Suprapubic skin (tissue), 4 donors: ENCODE measurements around the gene PMPCA. TPM values are rescaled to one million over a fixed set of nuclear protein-coding genes. Genes with fewer than 3 reads are reported as not detected.

Experiments
- DNase-seq, 2 donors: peaks; one replicate each; pipeline ENCODE4 v3.0.0-alpha.2; 2019; ENCODE audit warnings: low spot score in 2 of 2
- H3K27ac ChIP-seq: fragments of 200-600 bp; sonication (generic); one replicate; pipeline ENCODE4 v1.5.1; 2019
- H3K27me3 ChIP-seq: fragments of 200-600 bp; sonication (generic); one replicate; pipeline ENCODE4 v1.5.1; 2019
- H3K36me3 ChIP-seq: fragments of 200-600 bp; sonication (generic); one replicate; pipeline ENCODE4 v1.5.1; 2019
- H3K4me1 ChIP-seq: fragments of 200-600 bp; sonication (generic); one replicate; pipeline ENCODE4 v1.5.1; 2019
- H3K4me3 ChIP-seq: fragments of 200-600 bp; sonication (generic); one replicate; pipeline ENCODE4 v1.5.1; 2019; ENCODE audit warnings: mild to moderate bottlenecking
- H3K9me3 ChIP-seq: fragments of 200-600 bp; sonication (generic); one replicate; pipeline ENCODE4 v1.5.1; 2019
- EP300 ChIP-seq: sonication (generic); formaldehyde crosslinking; IDR thresholded peaks from one replicate; pipeline ENCODE4 v1.6.1; 2017; ENCODE audit warnings: antibody characterized with exemption
- POLR2A ChIP-seq, 2 donors: fragments of 450-650 bp; IDR thresholded peaks; one replicate each; pipeline ENCODE4 v1.6.1; 2017; ENCODE audit warnings: antibody characterized with exemption in 2 of 2, mild to moderate bottlenecking in 2 of 2, moderate library complexity in 2 of 2
- POLR2AphosphoS5 ChIP-seq, 3 donors: sonication (generic); formaldehyde crosslinking; IDR thresholded peaks; one replicate each; pipeline ENCODE4 v1.6.1; 2017; ENCODE audit warnings: antibody characterized with exemption in 3 of 3
- whole genome bisulfite sequencing: methylation state at CpG from one replicate; pipeline ENCODE4 v1.1.5; 2018; 5-methylcytosine and 5-hydroxymethylcytosine counted together
- total RNA-seq, 4 donors: library from RNA; depleted of rRNA; stranded (reverse); fragments of >200 nt; gene quantifications; one replicate each; pipeline ENCODE4 v1.1.0, GENCODE V29; 2016
- TF ChIP-seq, protein P1 (sequence below), 2 donors: fragments of 200-600 bp in 1 of 2; fragments of 450-650 bp in 1 of 2; sonication (generic) in 1 of 2; IDR thresholded peaks; one replicate each; pipeline ENCODE4 v1.5.1; 2016 to 2019; ENCODE audit warnings: antibody characterized with exemption in 2 of 2, mild to moderate bottlenecking in 1 of 2, moderate library complexity in 1 of 2

PMPCA gene
- total RNA-seq, 4 donors from 2014 or later = 44.1 to 65.8 (median 63.5) TPM

DNA sequence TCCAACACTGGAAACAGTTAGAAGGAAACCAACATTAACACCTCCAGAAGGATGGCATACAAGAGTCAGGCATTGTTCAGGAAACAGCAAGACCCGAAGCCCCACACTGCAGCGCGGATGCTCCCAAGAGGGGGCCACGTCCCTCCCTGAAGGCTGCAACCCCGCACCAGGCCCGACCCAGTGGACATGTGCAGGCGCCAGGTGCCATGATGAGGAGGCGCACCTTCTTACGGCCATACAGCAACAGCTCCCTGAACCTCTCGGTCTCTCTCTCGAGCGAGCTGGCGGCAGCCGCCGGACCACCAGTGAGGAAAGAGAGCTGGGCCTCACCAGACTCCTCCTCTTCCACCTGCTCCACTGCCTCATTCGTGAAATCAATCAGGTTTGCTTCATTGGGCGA lies 52.2 kb downstream of the PMPCA start:
- Histone ChIP-seq H3K9me3 (no peaks in the 10 kb centered on the region), H3K4me1 (no peaks in the 10 kb centered on the region), H3K27ac (no peak overlapping the region), H3K27me3 (no peaks in the 10 kb centered on the region), H3K4me3 (no peak overlapping the region), H3K36me3 (peaks cover 100% of the 10 kb centered on the region)
- 94% methylated on average over 14 of the region's 17 CpGs for WGBS
- TF ChIP-seq POLR2A (IDR thresholded peaks at IDR 0.05) (no peak), EP300 (no peak)
- TF ChIP-seq, protein P1, sequence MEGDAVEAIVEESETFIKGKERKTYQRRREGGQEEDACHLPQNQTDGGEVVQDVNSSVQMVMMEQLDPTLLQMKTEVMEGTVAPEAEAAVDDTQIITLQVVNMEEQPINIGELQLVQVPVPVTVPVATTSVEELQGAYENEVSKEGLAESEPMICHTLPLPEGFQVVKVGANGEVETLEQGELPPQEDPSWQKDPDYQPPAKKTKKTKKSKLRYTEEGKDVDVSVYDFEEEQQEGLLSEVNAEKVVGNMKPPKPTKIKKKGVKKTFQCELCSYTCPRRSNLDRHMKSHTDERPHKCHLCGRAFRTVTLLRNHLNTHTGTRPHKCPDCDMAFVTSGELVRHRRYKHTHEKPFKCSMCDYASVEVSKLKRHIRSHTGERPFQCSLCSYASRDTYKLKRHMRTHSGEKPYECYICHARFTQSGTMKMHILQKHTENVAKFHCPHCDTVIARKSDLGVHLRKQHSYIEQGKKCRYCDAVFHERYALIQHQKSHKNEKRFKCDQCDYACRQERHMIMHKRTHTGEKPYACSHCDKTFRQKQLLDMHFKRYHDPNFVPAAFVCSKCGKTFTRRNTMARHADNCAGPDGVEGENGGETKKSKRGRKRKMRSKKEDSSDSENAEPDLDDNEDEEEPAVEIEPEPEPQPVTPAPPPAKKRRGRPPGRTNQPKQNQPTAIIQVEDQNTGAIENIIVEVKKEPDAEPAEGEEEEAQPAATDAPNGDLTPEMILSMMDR (IDR thresholded peaks at IDR 0.05) = no peak
- no peak for DNase-seq

DNA sequence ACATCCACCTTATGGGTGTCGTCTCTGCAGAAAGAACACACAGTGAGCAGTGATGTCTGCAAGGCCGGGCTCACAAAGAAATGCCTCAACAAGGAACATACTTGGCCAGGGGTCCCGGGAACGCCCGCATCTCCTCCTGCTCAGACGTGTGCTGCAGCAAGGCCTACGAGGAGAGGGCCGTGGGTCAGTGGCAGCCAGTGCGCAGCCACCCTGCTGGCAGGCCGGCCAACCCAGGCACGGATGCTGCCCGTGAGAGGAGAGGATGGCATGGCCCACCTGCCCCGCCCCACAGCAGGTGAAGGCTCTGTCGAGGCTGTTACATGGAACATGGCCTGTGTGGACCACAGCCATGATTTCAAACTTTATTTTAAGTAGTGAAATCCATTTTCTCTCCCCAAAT lies 53.1 kb downstream of the PMPCA start:
- 91% methylated on average over 13 of the region's 14 CpGs for WGBS
- H3K36me3 ChIP-seq = peaks cover 99% of the 10 kb centered on the region
- no peaks in the 10 kb centered on the region for H3K4me1 ChIP-seq

DNA sequence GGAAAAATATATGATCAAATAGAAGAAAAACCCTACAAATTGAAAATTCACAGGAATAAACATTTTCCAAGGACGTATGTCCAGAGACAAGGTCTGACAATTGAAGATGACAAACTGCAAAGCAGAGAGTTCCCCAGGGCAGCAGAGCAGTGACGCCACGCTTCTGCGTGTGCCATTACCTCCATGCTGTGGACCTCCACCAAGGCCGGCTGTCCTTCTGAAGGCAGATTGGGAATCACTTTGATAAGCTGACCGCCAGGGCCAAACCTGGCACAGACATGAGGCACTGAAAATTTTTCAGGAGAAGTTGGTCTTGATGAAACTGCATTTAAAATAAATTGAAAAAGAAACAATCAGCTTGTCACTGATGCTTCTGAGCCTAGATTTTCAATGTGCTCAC lies 53.8 kb downstream of the PMPCA start:
- Histone ChIP-seq H3K4me1 (no peaks in the 10 kb centered on the region), H3K9me3 (no peaks in the 10 kb centered on the region), H3K36me3 (peaks cover 98% of the 10 kb centered on the region), H3K27me3 (no peaks in the 10 kb centered on the region), H3K4me3 (no peak overlapping the region), H3K27ac (no peak overlapping the region)
- DNase-seq = no peak
- WGBS = 94% methylated on average over 6 of the region's 6 CpGs
- TF ChIP-seq POLR2AphosphoS5 (IDR thresholded peaks at IDR 0.05) (no peak), POLR2A (IDR thresholded peaks at IDR 0.05) (no peak), EP300 (no peak)
- TF ChIP-seq, protein P1 (IDR thresholded peaks at IDR 0.05) = no peak

More for the DNA sequence above, 53.1 kb downstream of the PMPCA start:
- Histone ChIP-seq H3K27me3 (no peaks in the 10 kb centered on the region), H3K27ac (no peak overlapping the region), H3K4me3 (no peak overlapping the region), H3K9me3 (no peaks in the 10 kb centered on the region)
- TF ChIP-seq POLR2AphosphoS5 (IDR thresholded peaks at IDR 0.05) = no peak
- no peak for TF ChIP-seq EP300
- TF ChIP-seq, protein P1 (IDR thresholded peaks at IDR 0.05) = no peak
- TF ChIP-seq POLR2A (IDR thresholded peaks at IDR 0.05) = no peak
- DNase-seq = no peak

DNA sequence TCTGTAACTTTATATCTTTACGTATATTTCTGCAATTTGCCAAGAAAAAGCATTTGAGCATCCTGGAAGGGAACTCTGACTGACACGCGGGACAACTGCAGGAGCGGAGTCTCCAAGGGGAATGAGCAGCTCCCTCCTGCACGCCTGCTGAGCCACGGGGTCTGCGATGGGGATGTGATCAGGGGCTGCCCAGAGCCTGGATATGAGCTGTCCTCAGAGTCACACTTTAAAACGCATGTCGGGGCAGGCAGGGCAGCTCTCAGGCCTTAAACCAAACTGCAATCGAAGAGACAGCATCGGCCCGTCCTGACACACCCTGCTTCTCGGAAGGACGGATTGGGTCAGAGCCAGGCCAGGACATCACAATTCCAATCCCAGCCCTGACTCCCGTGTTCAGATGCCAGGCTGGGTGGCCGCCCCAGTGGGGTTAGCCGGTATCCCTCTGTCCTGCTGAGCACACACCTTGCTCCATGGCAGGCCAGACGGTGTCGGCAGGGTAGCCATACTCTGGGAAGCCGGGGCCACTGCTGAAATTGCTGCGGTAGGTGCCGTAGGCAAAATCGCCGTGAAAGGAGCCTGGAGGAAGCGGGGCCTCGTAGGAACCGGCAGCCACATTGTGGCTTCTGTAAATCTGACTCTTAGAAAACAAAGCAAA lies 55.2 kb downstream of the PMPCA start:
- Histone ChIP-seq H3K4me3 (no peak overlapping the region), H3K27ac (no peak overlapping the region), H3K4me1 (no peaks in the 10 kb centered on the region), H3K27me3 (no peaks in the 10 kb centered on the region), H3K9me3 (no peaks in the 10 kb centered on the region), H3K36me3 (peaks cover 98% of the 10 kb centered on the region)
- DNase-seq = peak; percentile 55 to 77
- TF ChIP-seq, protein P1 (IDR thresholded peaks at IDR 0.05) = no peak
- TF ChIP-seq POLR2A (IDR thresholded peaks at IDR 0.05) (no peak), EP300 (no peak), POLR2AphosphoS5 (IDR thresholded peaks at IDR 0.05) (no peak)
- 89% methylated on average over 27 of the region's 27 CpGs for WGBS

DNA sequence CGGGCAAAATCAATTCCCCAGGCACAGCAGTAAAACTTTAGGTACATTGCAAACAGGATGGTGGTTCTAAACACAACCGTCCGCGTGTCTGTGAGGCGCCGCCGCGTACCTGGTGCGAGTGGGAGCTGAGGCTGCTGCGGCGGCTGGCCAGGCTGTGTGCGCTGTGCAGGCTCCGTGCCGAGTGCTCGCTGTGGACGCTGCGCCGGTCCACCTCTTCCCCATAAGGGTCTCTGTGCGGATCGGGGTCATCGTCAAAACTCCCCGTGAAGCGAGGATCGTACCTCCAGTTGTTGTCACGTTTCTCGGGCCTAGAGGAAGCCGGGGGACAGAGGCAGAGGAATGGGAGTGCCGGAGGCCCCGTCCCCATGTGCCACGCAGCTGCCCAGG lies 55.7 kb downstream of the PMPCA start:
- H3K27me3 ChIP-seq = no peaks in the 10 kb centered on the region
- no peaks in the 10 kb centered on the region for H3K9me3 ChIP-seq

More for the DNA sequence above, 55.7 kb downstream of the PMPCA start:
- WGBS = 97% methylated on average over 18 of the region's 30 CpGs
- H3K4me1 ChIP-seq = no peaks in the 10 kb centered on the region
- DNase-seq = no peak
- no peak for TF ChIP-seq POLR2AphosphoS5 (IDR thresholded peaks at IDR 0.05)
- no peak for TF ChIP-seq POLR2A (IDR thresholded peaks at IDR 0.05)
- TF ChIP-seq, protein P1 (IDR thresholded peaks at IDR 0.05) = no peak
- TF ChIP-seq EP300 = no peak
- H3K36me3 ChIP-seq = peaks cover 98% of the 10 kb centered on the region
- H3K4me3 ChIP-seq = no peak overlapping the region
- H3K27ac ChIP-seq = no peak overlapping the region
